Amygdala (tissue), 56 donors: ENCODE measurements around the gene DNAH9.

ENCODE experiments used
- DNase-seq, 56 donors: peaks; one replicate each; lab custom pipeline; 2025; lab: John Stamatoyannopoulos, UW

The DNAH9 gene

DNA sequence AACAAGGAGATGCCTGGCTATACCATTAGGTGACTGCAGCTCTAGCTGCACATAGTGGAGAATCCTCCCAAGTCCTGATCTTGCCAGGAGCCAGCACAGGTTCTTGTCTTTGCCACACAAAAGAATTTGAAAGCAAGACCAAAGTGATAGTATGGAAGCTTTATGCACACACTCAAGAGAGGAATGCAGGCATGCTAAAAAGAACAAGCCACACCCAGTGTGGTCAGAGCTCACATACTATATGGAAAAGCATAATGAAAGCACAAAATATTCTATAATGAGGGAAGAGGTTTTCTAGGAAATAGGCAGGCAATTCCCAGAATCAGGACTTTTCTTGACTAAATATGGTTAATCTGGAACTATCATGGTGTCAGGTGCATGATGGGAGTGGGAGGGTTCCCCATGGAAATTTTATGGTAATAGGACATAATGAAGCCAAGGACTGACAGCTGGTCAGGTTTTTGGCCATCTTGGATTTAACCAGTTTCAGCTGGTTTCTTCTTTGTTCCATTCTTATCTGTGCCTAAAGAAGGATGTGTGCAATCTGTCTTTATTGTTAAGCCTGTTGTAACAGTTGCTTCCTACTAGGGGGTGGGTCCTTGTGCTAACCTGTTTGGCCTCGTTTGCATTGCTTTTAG lies 227.4 kb downstream of the DNAH9 start:
- DNase-seq = no peak

DNA sequence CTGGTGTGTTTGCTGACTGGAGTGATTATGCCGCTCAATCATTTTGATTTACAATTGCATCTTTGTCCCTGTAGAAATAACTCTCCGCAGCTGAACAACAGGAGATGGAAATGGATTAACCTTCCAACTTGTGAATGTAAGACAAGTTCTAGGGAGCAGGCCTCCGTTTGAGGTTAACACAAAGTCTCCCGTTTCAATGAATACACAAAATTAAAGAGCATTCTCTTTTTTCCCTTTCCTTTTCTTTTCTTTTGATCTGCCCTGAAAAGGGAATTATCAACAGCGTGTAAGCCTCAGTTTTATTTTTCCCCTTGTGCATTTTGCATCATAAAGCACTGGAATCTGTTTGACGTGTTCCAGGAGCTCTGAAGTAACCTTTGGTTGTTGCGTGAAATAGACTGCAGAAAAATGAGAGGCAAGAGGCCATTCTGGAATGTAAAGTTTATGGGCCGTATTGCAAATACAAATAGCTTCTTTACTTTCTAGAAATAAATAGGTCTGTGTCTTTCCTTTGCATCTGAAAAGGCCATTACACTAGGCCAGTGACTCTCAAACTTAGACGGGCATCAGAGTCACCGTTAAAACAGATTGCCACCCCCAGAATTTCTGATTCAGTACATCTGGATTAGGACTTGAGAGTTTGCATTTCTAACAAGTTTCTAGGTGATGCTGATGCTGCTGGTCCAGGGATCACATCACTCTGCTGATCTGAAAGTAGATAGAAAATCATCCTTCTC lies 234.3 kb downstream of the DNAH9 start:
- no peak for DNase-seq

DNA sequence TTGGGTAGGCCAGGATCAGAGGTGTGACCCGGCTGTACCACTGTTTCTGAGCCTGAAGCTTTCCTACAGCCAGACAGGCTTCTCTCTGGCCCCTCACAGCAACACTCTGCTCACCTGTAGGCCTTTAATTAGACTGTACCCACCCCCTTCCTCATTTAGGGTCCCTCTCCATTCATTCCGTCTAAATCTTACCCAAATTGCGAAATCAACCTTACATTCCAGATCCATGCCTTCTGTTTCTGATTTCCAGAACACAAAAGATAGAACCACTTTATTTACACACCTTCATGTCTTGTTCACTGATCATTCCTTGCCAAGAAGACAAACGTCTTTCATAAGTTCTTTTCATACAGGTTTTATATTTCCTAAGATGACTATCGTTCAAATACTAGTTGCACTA lies 238.2 kb downstream of the DNAH9 start:
- no peak for DNase-seq

DNA sequence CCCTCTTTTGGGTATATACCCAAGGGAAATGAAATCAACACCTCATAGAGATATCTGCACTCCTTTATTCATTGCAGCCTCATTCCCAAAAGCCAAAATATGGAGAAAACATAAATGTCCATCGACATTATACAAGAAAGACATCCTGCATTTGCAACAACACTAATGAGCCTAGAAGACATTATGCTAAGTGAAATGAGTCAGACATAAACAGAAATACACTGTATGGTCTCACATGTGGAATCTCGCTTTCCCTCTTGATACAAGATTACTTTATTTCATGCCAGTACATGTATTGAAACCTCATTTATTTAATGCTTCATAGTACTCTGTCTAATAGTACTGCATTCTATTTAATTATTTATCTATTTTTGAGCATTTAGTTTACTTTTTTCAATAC lies 241.8 kb downstream of the DNAH9 start:
- DNase-seq = no peak

DNA sequence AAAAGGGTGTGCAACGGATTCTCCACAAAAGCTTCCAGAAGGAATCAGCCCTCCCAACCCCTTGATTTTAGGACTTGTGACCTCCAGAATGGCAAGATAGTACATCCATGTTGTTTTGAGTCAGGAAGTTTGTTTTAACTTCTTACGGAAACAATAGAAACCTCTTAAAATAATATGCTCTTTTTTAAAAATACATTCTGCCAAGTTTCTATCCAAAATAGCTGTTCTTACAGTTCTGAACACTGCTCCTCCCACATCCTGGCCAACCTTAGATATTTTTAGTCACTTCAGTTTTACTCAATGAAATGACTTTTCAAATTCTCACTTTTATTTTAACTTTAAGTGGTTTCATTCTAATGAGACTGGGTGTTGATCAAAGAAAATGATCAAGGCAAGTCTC lies 242.6 kb downstream of the DNAH9 start:
- DNase-seq = no peak

DNA sequence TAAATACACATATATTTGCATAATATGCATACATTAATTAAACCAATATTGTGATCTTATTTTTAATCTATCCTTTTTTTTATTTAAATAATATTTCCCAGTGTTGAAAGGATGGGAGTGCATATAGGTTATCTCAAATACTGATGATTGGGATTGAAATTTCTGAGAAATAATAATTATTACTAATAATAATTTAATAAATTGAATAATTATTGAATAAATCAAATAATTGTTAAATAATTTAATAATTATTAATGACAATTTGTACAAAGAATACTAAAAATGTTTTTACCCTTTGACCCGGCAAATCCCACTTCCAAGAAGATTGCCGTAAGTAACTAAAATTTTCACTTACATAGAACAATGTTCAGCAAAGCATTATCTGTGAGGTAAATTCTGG lies 250.1 kb downstream of the DNAH9 start:
- no peak for DNase-seq

DNA sequence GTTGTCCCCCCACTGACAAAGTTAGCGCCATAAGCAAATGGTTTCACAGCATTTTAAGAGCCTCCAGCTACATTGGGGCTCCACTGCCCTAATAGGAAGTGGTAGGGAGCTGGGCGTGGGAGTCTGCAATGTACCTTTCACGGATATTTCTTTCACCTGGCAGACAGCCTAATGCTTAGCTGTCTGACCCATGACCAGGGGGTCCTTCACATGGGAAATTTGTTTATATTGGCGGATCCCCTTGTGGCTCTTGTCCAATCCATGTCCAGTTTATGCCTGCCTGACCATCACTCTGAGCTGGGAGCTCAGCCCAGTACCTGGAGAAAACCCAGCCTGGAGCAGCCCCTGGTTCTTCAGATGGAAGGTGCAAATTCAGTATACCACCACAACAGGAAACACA lies 254.0 kb downstream of the DNAH9 start:
- no peak for DNase-seq

DNA sequence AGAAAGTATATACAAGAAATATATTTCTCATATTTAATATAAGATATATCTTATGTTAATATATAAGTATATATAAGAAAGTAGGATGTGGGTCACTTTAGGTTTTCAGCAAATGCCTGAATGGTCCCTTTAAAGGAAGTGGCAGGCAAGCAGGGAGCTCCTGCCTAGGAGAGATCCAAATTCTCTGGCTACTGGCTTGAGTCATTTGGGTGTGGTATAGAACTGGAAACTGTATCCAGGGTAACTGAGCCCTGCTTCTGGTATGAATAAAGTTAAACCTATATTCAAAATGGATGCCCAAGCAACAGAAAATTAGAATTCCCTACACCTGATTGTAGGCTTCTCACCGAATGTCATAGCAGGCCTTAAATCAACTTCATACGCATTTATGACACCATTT lies 254.6 kb downstream of the DNAH9 start:
- no peak for DNase-seq

DNA sequence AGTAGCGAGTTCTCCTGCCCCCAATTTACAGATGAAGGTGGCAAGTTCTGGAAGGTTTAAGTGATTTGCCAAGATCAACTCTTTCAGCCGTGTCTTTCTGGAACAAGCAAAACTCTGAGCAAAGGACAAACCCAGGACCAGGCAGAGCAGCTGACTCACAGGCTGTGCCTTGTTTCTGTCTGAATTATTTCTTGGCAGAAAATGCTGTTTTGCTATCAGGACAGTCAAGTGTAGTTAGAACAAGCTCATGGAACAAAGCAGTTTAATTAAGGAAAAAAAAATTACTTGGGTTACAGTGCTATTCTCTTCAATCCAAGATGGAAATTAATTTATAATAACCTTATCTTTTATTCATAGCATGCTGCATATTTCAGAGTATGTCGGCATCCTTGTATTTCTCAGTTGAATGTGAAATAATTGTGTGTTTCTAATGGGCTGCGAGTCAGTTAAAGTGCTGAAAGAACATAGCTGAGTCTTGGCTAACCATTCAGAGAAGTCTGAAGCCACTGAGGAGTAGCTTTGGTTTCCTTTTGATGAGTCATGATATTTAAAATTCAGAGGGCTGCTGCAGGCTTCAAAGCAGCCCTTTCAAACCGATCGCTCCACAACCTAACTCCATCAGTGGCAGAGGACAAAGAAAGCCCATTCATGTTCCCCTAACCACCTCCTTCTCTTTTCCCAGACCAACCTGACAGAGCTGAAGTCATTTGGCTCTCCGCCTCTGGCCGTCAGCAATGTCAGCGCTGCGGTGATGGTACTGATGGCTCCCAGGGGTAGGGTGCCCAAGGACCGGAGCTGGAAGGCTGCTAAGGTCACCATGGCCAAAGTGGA lies 255.3 kb downstream of the DNAH9 start:
- peak in 50 of 56 donors; percentile 7 to 79 (median 36) for DNase-seq

DNA sequence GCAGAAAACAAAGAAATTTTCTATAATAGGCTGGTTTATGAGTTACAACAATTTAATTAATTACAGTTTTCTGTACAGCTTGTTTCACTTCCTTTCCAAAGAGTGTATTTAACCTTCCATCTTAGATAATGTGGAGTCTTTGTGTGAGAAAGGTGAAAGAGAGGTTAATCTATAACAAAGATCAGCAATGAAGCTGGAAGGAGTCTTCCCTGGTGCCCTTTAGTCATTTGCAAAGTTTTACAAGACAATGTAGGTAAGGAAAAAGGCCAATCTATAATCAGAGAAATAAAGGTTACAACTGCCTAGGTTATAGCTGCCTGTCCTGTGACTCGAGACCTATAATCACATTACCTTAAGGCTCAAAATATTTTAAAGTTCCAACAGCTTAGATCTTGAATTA lies 257.0 kb downstream of the DNAH9 start:
- DNase-seq = no peak

DNA sequence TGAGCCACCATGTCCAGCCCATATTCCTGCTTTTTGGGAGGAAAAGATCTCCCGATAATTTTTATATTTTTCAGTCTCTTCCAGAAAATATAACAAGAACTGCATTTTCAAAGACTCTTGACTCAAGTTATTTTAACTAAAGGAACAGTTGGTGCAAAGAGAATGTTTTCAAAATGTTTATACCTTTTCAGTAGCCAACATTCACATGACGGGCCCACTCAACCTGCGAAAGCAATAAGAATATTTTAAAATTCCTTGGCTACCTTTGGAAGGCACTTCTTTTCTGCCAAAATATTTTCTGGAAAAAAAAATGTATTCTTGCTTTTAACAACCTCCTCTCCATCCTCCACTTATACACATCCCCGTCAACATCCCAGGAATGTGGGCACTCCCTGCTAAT lies 258.7 kb downstream of the DNAH9 start:
- no peak for DNase-seq

DNA sequence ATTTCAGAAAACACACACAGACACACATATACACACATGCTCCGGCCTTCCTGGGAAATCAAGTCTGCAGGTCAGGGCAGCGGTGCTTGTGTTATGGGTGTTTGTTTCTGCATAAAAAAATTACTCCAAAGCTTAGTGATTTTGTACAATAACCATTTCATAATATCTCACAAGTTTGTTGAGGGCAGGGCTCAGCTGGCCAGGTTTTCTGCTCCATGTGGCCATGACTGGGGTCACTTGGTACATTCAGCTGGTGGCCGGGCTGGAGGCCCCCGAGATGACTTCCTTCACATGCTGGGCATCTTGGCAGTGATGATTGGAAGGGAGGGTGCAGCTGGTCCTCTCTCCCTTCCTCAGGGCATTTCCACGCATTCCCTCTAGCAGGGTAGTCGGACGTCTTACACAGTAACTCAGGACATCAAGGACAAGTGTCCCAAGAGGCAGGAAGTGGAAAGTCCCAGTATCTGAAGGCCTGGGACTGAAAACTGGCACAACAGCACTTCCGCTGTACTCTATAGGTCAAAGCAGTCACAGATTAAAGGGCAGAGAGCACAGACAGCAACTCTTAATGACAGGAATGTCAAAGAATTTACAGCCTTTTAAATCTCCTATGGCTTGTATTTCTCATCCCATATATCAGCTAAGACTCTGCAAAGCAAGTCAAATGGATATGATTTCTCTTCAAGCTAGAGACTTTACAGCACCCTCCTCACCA lies 271.6 kb downstream of the DNAH9 start:
- no peak for DNase-seq

DNA sequence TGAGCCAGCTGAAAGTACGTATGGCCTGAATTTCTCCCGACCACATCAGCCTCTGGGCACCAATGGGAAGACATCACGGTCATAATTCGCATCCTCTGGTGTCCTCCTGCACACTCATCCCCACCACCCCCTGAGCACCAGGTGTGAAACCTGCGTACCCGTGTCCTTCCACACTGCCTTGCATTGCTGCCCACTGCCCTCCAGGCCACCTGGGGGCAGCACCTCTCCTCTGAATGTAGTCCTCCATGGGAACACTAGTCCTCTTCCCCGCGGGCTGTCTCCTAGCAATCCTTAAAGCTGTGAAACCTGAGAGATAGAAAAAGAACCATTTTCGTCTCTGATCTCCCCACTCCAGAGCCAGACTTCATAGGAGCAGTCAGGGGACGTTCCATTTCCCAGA lies 273.5 kb downstream of the DNAH9 start:
- no peak for DNase-seq

DNA sequence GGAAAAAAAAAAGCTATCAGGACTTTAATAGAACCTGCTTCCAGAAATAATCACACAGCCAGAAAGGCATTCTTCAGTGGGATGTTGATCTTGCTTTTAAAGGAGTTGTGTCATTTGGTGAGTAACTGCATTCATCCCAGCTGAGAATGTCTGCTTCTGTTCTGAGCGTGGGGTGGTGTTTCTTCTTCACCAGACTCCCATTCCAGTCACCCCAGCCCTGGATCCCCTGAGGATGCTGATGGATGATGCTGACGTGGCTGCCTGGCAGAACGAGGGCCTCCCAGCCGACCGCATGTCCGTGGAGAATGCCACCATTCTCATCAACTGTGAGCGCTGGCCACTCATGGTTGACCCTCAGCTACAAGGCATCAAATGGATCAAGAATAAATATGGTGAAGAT lies 276.5 kb downstream of the DNAH9 start:
- DNase-seq = no peak

DNA sequence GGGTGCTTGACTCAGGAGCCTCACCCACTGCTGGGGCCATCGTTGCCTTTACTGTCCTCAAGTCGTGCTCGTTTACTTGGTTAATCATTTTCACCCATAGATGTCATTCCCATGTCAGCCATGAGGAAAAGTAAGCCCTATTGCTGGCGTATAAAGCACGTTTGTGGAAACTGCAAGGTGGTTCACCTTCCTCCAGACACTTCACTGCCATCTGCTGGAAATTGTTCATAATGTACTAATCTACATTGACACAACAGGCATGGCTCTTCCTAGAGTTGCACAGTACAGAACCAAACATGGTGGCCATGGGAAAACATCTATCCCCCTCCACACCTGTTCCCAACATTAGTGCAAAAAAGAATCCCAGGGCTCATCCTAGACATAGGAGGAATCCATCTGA lies 282.4 kb downstream of the DNAH9 start:
- peak in 6 of 56 donors; percentile 0 to 17 (median 4) for DNase-seq

DNA sequence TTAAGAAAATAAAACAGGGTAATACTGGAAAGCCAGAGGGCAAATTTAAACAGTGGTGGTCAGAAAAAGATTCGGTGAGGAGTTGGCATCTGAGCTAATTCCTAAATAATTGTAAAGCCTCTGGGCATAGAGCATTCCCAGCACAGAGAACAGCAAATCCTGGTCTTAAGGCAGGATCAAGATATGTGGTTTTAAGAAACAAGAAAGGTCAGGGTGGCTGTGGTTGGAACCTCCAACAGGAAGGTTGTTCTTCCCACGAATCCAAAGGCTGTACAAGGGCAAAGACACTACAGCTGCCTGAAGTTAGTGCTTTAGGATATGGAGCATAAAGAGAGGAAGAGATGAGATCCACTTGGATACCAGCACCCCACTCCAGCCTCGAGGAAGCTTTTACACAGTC lies 284.4 kb downstream of the DNAH9 start:
- no peak for DNase-seq

DNA sequence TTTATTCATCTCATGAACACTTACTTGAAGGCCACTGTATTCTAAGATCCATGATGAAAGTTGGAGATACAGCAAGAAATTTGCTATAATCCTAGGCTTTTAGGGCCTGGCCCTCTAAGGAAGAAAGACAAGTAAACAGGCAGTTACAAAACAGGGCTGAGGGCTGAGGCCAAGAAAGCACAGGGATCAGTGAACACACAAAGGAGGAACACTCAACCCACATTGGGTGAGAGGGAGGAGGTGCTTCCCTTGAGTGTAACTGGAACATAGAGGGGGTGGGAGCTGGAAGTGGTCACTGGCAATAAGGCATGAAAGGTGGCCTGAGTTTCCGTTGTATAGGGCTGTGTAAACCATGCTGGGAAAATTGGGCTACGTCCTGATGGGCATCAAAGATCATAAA lies 286.8 kb downstream of the DNAH9 start:
- DNase-seq = peak in 3 of 56 donors; percentile 1 to 19 (median 4)

DNA sequence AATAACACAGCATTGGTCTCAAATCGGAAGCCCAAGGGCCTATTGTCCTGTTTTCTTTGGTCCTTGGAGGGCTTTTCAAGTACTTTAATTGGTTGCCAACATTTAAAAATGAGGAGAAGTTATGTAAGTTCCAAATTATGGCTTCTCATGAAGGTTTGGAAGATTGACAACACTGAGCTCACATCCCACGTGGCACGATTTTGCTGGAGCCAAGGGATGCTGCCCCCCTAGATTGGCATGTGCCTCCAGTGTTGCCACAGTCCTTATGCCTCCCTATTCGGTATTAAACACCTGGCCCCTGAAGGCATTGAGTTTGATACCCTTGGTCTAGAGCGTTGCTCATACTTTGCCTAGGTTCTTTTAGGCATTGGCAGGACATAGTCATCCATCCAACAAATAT lies 291.0 kb downstream of the DNAH9 start:
- peak in 14 of 56 donors; percentile 1 to 26 (median 8) for DNase-seq

DNA sequence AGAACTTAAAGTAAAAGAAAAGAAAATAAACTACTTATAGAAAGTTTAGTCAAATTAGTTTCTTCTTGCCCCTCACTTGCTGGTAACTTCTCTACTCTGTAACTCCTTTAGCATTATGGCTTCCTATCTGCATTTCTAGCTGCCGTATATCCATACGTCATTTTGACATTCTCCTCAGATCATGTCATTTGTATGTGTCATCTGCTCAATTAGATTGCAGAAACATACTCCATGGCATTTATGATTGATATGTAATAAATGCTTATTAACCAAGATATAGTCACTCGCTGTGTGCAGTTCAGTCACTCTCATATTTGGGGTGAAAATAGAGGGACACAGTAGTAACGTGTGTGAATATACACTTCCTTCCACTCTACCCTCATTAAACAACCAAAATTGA lies 295.6 kb downstream of the DNAH9 start:
- DNase-seq = no peak

DNA sequence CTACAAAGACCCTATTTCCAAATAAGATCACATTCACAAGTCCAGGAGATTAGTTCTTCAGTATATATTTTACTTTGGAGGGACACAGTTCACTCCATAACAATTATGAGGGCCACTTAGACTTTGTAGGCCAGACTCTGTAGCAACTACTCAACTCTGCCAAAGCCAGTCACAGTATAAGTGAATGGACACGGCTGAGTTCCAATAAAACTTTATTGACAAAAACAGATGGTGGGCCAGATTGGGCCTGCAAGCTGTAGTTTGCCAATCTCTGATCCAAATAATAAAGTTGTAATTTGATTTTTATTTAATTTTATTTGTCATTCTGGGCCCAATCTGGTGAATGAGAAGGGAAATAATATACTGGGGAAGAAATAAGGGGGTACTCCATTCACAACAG lies 297.9 kb downstream of the DNAH9 start:
- DNase-seq = no peak
